ENCODE measurements around the gene CFAP74.

Gene CFAP74

DNA sequence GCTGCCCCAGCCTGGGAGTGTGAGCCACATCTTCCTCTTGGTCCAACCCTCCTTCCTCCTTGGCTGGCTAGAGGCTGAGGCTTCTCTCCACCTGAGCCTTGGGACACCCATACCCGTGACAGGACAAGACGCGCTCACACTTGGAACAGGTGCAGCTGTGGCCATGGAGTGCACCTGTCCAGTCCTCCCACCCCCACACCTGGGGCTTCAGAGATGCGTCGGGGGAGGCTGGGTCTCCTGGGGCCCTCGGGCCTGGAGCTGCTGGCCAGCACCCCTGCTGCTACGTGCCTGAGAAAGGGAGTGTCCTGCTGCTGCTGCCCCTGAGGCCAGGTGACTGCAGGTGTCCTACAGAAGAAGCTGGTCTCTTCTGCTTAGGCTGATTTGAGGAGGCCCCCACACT is 47.5 kb downstream of the CFAP74 start:
- Histone ChIP-seq H2BK120ac (ENCODE audit: insufficient read depth, low read length, poor library complexity) (no peak overlapping the region), H3K79me1 (ENCODE audit: low read length) (no peaks in the 10 kb centered on the region), H3K4me2 (ENCODE audit: low read length) (no peak overlapping the region), H2AK5ac (ENCODE audit: low read length) (no peak overlapping the region), H4K12ac (ENCODE audit: low read depth, low read length) (no peak overlapping the region), H3K36me3 (ENCODE audit: control insufficient read depth in 1 of 2, insufficient read depth in 2 of 2, low read length in 2 of 2) (no peaks in the 10 kb centered on the region), H3K4me3 (ENCODE audit: low read depth, low read length) (no peak overlapping the region), H4K8ac (ENCODE audit: low read depth, low read length) (no peak overlapping the region), H4K91ac (ENCODE audit: low read depth, low read length) (no peak overlapping the region), H3K27ac (ENCODE audit: low read depth, low read length) (no peak overlapping the region), H2BK5ac (ENCODE audit: low read depth, low read length, poor library complexity) (no peak overlapping the region), H3K27me3 (ENCODE audit: insufficient read depth, low read length) (no peaks in the 10 kb centered on the region), H3K23ac (ENCODE audit: low read length) (no peak overlapping the region), H3K4ac (ENCODE audit: low read depth, low read length) (no peak overlapping the region), H3K4me1 (ENCODE audit: control insufficient read depth in 1 of 2, insufficient read depth in 2 of 2, low read length in 2 of 2) (peaks cover 0 to 2% of the 10 kb centered on the region in 2 experiments), H2BK12ac (ENCODE audit: low read length) (no peak overlapping the region), H3K14ac (ENCODE audit: low read length) (no peak overlapping the region), H2AFZ (ENCODE audit: insufficient read depth, low read length, poor library complexity) (no peak overlapping the region), H3K18ac (ENCODE audit: low read length) (no peak overlapping the region), H3K9ac (ENCODE audit: low read length) (no peak overlapping the region), H3K79me2 (ENCODE audit: control insufficient read depth, insufficient read depth, low read length, poor library complexity) (no peaks in the 10 kb centered on the region), H3K9me3 (ENCODE audit: insufficient read depth, low read depth, low read length) (peaks cover 2% of the 10 kb centered on the region)
- DNase-seq: no peak
- WGBS (ENCODE audit: extremely low coverage, insufficient coverage, insufficient read length): no CpG with 5 or more reads among the region's 7 CpGs

GRCh38 chr1:1955621-1956094 is 47.9 kb downstream of the CFAP74 start:
- Histone ChIP-seq H4K91ac (ENCODE audit: low read depth, low read length) (no peak overlapping the region), H3K18ac (ENCODE audit: low read length) (no peak overlapping the region), H3K79me2 (ENCODE audit: control insufficient read depth, insufficient read depth, low read length, poor library complexity) (no peaks in the 10 kb centered on the region), H3K14ac (ENCODE audit: low read length) (no peak overlapping the region), H4K12ac (ENCODE audit: low read depth, low read length) (no peak overlapping the region), H3K4ac (ENCODE audit: low read depth, low read length) (no peak overlapping the region), H2AFZ (ENCODE audit: insufficient read depth, low read length, poor library complexity) (no peak overlapping the region), H2BK120ac (ENCODE audit: insufficient read depth, low read length, poor library complexity) (no peak overlapping the region), H4K8ac (ENCODE audit: low read depth, low read length) (no peak overlapping the region), H3K23ac (ENCODE audit: low read length) (no peak overlapping the region), H2AK5ac (ENCODE audit: low read length) (no peak overlapping the region), H3K4me3 (ENCODE audit: low read depth, low read length) (no peak overlapping the region), H3K9me3 (ENCODE audit: insufficient read depth, low read depth, low read length) (peaks cover 2% of the 10 kb centered on the region), H3K4me1 (ENCODE audit: control insufficient read depth in 1 of 2, insufficient read depth in 2 of 2, low read length in 2 of 2) (peaks cover 0 to 2% of the 10 kb centered on the region in 2 experiments), H3K27ac (ENCODE audit: low read depth, low read length) (no peak overlapping the region), H3K9ac (ENCODE audit: low read length) (no peak overlapping the region), H3K4me2 (ENCODE audit: low read length) (no peak overlapping the region), H3K79me1 (ENCODE audit: low read length) (no peaks in the 10 kb centered on the region), H2BK12ac (ENCODE audit: low read length) (no peak overlapping the region), H3K27me3 (ENCODE audit: insufficient read depth, low read length) (no peaks in the 10 kb centered on the region), H2BK5ac (ENCODE audit: low read depth, low read length, poor library complexity) (no peak overlapping the region), H3K36me3 (ENCODE audit: control insufficient read depth in 1 of 2, insufficient read depth in 2 of 2, low read length in 2 of 2) (no peaks in the 10 kb centered on the region)
- no CpG with 5 or more reads among the region's 14 CpGs for WGBS (ENCODE audit: extremely low coverage, insufficient coverage, insufficient read length)
- no peak for DNase-seq

DNA sequence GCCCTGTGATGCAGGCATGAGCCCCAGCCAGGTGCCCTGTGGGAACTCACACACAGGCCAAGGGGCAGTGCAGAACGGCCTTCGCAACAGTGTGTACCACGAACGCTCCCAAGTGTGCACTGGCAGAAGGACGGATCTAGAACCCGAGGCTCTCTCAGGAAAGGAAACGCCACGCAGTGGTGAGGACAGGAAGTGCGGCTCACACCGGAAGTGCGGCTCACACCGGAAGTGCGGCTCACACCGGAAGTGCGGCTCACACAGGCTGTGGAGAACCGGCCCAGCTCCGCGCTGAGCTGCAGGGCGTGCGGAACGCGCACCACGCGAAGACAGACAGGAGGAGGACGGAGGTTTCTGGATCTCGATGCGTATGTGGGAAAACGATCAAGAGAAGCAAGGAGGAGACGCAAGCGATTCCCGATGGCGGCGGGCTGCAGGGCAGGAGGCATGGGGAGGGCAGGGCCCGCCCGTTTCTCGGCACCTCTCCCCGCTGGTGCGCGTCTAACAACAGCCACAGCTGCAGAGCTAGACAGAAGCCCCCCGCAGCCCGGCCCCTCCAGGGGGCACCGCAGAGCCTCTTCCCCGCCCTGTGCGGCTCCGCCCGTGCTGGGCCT is 48.6 kb downstream of the CFAP74 start:
- H2AK5ac ChIP-seq (ENCODE audit: low read length): no peak overlapping the region
- no peaks in the 10 kb centered on the region for H3K27me3 ChIP-seq (ENCODE audit: insufficient read depth, low read length)
- no peak overlapping the region for H3K27ac ChIP-seq (ENCODE audit: low read depth, low read length)
- no peak overlapping the region for H2BK120ac ChIP-seq (ENCODE audit: insufficient read depth, low read length, poor library complexity)
- H3K79me2 ChIP-seq (ENCODE audit: control insufficient read depth, insufficient read depth, low read length, poor library complexity): no peaks in the 10 kb centered on the region
- H3K4ac ChIP-seq (ENCODE audit: low read depth, low read length): no peak overlapping the region
- H4K8ac ChIP-seq (ENCODE audit: low read depth, low read length): no peak overlapping the region
- H3K36me3 ChIP-seq (ENCODE audit: control insufficient read depth in 1 of 2, insufficient read depth in 2 of 2, low read length in 2 of 2): no peaks in the 10 kb centered on the region
- H3K23ac ChIP-seq (ENCODE audit: low read length): no peak overlapping the region
- no peak overlapping the region for H3K4me2 ChIP-seq (ENCODE audit: low read length)
- H3K4me3 ChIP-seq (ENCODE audit: low read depth, low read length): no peak overlapping the region
- WGBS (ENCODE audit: extremely low coverage, insufficient coverage, insufficient read length): no CpG with 5 or more reads among the region's 46 CpGs
- H4K12ac ChIP-seq (ENCODE audit: low read depth, low read length): no peak overlapping the region
- H2BK5ac ChIP-seq (ENCODE audit: low read depth, low read length, poor library complexity): no peak overlapping the region
- peaks cover 2% of the 10 kb centered on the region for H3K9me3 ChIP-seq (ENCODE audit: insufficient read depth, low read depth, low read length)
- no peak overlapping the region for H2BK12ac ChIP-seq (ENCODE audit: low read length)
- no peak for DNase-seq
- H3K14ac ChIP-seq (ENCODE audit: low read length): no peak overlapping the region
- H3K4me1 ChIP-seq (ENCODE audit: control insufficient read depth in 1 of 2, insufficient read depth in 2 of 2, low read length in 2 of 2): peaks cover 0 to 1% of the 10 kb centered on the region in 2 experiments
- no peaks in the 10 kb centered on the region for H3K79me1 ChIP-seq (ENCODE audit: low read length)
- H3K18ac ChIP-seq (ENCODE audit: low read length): no peak overlapping the region
- H4K91ac ChIP-seq (ENCODE audit: low read depth, low read length): no peak overlapping the region
- H2AFZ ChIP-seq (ENCODE audit: insufficient read depth, low read length, poor library complexity): no peak overlapping the region
- no peak overlapping the region for H3K9ac ChIP-seq (ENCODE audit: low read length)

DNA sequence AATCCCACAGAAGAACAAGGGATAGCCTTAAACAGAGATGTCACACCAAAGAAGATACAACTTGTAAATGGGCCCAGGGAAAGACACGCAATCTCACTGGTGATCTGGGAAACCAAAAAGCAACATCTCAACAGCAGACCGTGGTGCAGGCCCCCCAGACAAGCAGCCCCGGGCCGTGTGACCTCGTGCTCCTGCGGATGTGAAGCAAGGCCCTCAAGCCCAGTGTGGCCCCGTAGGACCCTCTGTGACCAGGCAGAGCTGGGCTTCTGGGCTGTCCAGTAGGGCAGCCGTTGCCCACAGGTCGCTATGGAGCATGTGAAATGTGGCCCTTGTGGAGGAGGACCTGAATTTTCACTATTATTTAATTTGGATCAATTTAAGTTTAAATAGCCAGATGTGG is 49.6 kb downstream of the CFAP74 start:
- Histone ChIP-seq H3K9ac (ENCODE audit: low read length) (no peak overlapping the region), H2AFZ (ENCODE audit: insufficient read depth, low read length, poor library complexity) (no peak overlapping the region), H3K27ac (ENCODE audit: low read depth, low read length) (no peak overlapping the region), H3K36me3 (ENCODE audit: control insufficient read depth in 1 of 2, insufficient read depth in 2 of 2, low read length in 2 of 2) (no peaks in the 10 kb centered on the region), H2BK5ac (ENCODE audit: low read depth, low read length, poor library complexity) (no peak overlapping the region), H4K12ac (ENCODE audit: low read depth, low read length) (no peak overlapping the region), H3K4me3 (ENCODE audit: low read depth, low read length) (no peak overlapping the region), H3K9me3 (ENCODE audit: insufficient read depth, low read depth, low read length) (peaks cover 2% of the 10 kb centered on the region), H3K4ac (ENCODE audit: low read depth, low read length) (no peak overlapping the region), H3K14ac (ENCODE audit: low read length) (no peak overlapping the region), H3K27me3 (ENCODE audit: insufficient read depth, low read length) (no peaks in the 10 kb centered on the region), H2AK5ac (ENCODE audit: low read length) (no peak overlapping the region), H3K4me2 (ENCODE audit: low read length) (no peak overlapping the region), H2BK120ac (ENCODE audit: insufficient read depth, low read length, poor library complexity) (no peak overlapping the region), H3K79me1 (ENCODE audit: low read length) (no peaks in the 10 kb centered on the region), H3K79me2 (ENCODE audit: control insufficient read depth, insufficient read depth, low read length, poor library complexity) (no peaks in the 10 kb centered on the region), H3K4me1 (ENCODE audit: control insufficient read depth in 1 of 2, insufficient read depth in 2 of 2, low read length in 2 of 2) (no peaks in the 10 kb centered on the region), H3K23ac (ENCODE audit: low read length) (no peak overlapping the region), H4K91ac (ENCODE audit: low read depth, low read length) (no peak overlapping the region), H4K8ac (ENCODE audit: low read depth, low read length) (no peak overlapping the region), H3K18ac (ENCODE audit: low read length) (no peak overlapping the region), H2BK12ac (ENCODE audit: low read length) (no peak overlapping the region)
- WGBS (ENCODE audit: extremely low coverage, insufficient coverage, insufficient read length): no CpG with 5 or more reads among the region's 9 CpGs
- no peak for DNase-seq

Data from trophoblast cell (in vitro differentiated cells and primary cell).